Dedifferentiated amniotic fluid mesenchymal stem cell (primary cell): ENCODE results near the gene LDHD.

ENCODE experiments used
- DNase-seq: peaks from one replicate; pipeline ENCODE4 v3.0.0-alpha.2; 2016; ENCODE audit errors: extremely low spot score

Gene LDHD

DNA sequence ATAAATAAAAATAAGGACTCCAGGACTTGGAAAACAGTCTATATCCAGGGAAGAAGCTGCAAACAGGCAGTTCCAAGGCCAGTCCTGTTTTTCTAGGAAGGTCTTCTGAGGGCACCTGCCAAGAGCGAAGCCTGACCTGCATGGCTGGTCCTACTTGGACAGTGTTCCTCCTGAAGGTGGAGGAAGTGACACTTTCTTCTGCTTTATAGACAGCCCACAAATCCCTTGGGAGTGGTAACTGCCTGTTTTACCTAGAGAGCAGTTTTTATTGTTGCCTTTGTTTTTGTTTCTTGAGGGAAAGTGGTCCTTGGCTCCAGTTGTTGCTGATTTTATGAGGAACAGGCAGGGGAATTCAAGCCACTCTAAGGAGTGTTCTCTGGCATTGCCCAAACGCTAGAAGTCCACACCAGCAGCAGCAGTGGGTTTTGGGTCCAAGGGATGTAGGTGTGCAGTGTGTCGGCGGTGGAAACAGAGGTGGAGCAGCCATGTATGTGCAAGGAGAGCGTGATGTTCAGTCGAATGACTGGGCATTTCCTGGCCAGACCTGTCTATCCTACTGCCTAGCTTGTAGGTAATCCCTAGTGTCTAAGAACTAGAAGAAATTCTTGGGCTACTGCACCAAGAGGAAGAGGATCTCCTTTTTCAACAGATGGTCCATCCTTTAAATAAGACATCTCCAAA is 35.3 kb downstream of the LDHD start:
- DNase-seq, result no peak

GRCh38 chr16:75080205-75081029 is 36.2 kb downstream of the LDHD start:
- peak; percentile 46 for DNase-seq

DNA sequence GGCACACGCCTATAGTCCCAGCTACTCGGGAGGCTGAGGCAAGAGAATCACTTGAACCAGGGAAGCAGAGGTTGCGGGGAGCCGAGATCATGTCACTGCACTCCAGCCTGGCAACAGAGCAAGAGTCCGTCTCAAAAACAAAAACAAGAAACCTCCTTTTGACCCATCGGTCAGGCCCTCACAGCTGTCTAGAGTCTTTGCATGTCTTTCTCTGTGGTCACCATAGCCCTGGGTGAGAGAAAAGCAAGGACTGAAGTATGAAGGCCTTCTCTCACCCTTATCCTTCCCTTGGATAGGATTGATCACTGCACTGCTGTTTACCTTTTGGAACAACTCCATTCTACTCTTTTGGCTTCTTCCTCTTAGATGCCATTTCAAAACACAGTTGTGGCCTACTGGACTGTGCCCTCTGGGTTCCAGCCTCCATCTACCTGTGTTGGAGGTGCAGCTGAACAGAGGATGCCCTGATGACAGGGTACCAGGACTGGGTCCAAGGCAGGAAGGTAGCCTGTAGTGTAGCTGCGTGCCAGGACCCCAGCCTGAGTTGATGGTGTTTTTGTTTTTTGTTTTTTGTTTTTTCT is 37.1 kb downstream of the LDHD start:
- no peak for DNase-seq

DNA sequence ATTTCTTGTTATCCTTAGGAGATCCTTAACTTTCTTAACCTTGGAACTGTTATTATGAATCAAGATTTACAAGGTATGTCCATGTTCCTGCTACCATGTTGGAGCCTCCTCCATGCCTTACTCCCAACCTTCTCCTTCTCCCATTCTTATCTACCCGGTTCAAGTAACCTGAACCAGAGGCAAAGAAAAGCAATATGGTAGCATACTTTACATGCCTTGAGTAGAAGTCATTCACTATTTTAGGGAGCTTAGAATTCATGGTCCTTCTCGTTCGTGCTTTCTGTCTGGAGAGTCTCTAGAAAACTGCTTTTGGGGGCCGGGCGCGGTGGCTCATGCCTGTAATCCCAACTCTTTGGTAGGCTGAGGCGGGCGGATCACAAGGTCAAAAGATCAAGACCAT is 37.7 kb downstream of the LDHD start:
- no peak for DNase-seq

DNA sequence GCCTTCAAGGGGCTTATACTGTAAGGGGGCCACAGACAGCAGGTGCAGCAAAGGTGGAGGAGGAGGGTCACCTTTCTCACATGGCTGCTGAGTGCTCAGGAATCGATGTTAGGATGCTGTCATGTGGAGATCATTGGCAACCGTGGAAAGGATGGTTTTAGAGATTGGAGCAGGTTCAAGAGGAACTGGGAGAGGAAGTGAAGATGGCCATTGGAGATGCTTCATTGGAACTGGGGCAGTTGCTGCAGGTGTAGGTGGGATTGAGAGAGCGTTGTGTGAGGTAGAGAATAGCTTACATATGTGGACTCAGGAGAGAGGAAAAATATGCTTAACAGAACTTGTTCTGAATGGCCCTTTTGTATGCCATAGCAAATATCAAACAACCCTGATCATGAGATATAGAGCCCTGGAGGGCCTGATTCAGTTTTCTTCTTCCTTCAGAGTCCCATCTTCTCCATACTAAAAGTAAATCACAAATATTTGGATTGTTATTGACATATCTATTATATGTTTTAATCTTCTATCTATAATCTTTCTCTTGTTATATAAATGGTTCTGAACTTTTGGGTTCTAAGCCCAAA is 40.8 kb downstream of the LDHD start:
- no peak for DNase-seq

DNA sequence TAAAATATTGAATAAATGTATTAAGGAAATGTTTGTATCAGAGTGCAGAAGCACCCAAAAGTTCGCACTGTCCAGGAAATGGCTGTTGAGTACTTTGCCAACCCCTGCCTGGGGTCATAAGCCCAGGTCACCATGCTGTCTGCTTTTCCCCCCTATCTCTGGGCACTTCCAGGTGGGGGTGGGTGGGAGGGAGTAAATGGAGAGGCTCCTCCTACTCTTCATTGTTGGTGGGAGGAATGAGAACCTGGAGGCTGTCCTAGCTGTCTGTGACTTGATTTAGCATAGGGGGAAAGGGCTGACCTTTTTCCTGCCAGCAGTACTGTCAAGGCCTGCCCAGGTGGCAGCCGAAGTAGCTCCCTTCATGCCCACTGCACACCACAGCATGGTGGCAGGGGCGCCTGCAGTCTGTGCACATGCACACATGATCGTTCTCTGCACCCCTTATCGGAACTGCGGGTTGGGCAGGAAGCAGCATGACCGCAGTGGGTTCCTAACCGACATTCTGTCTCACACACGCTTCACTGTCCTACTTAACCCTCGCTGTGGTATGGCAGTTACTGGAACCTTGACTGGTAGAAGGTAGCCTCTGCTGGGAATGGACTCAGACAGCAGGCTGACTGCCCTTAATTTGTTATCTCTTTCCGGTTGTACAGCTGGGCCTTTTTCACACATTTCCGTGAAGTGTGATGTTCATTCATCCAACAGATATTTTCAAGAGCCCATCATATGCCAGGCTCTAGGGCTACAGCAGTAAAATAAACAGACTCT is 41.5 kb downstream of the LDHD start:
- no peak for DNase-seq

DNA sequence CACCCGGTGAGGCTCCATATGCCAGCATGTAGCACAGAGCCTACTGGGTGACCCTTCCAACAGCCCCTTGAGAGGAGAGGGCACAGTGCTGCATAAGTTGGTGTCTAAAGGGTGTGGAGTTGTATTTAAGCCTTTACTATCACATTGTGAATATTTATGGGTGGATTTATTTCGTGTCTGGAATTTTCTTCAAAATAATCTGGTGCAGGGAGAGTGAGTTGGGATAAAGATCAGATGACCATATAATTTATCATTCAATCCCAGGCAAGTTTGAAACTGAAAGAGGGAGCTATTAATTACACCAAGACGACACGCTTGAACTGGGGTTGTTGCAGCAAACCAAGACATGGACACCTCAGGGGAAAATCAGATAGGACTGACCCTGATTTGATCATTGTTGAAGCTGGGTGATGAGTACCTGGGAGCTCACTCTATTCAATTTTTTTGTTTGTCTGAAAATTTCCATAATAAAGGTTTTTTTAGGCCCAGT is 42.2 kb downstream of the LDHD start:
- no peak for DNase-seq

GRCh38 chr16:75073545-75074303 is 42.9 kb downstream of the LDHD start:
- no peak for DNase-seq

DNA sequence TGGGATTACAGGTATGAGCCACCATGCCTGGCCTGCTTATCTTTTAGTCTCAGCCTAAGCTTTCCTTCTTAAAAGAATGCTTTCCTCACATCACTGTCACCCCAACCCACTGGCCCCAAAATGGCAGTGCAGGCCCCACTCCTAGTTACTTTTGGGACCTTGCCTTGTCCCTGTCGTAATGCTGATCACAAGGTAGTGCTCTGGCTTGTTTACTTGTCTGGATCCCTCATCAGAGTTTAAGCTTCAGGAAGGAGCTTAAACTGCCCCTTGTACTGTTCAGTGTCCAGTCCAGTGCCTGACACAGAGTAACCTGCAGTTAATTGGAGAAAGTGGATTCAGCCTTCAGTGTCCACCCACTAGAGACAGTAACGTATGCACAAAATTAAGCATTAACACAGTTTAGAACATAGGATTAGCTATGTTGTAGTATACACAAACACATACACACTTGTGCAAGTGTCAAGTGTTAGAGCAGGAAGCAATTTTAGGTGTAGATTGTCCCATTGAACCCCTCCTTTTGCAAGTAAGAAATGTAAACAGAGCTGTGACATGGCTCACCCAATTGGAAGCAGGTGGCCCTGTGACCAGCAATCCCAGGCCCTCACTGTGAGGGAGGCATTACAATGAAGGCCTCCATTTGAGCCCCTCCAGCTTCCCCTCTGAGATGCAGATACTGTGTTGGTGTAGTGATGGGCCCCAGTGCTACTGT is 44.2 kb downstream of the LDHD start:
- no peak for DNase-seq

DNA sequence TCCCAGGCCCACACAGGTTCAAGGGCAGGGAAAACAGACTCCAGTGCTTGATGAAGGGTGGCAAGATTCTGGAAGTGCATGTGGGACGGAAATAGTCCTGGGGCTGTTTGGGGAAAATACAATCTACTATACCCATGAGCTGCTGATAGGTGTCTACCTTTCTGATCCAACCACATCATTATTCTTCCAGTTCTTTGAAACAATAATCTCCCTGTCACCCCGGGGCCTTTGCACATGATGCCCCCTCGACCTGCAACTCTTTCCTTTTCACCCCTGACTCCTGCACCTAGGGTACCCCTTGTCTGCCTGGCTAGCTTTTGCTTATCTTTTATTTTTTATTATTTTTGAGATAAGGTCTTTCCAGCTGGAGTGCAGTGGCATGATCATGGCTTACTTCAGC is 45.0 kb downstream of the LDHD start:
- no peak for DNase-seq

DNA sequence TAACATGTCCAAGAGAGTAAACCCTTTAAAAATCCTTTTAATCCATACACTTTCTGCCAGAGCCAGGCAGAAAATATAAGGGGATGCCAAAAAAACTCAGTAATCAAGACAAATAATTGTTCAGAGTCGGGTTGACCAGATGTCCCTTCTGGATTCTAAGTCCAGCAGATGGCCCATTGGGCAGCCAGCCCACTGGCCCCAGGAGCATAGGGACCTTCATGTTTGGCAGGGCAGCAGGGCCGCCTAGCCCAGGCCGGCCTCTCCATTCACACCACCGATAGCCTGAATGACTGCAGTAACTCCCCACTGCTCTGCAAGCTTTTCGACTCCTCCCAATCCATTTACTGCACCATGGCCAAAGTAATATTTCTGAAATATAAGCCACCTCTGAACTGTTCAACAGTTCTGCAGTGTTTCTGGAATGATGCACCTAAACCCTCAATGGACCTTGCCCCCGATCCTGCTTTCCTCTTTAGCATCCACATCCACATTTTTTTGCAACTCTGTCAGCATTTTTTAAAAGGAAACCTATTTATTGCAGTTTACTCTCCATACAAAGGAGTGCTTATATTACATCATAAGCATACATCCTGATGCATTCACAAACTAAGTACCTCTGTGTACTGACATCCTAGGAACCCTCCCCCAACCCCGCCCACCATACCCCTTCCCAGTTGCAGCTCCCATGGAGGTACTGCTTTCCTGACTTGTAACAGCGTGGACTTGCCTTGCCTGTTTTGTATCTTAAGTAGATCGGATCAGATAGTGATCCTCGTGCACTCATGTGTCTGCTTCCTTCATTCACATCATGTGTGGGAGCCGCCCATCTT is 46.4 kb downstream of the LDHD start:
- DNase-seq, result no peak

DNA sequence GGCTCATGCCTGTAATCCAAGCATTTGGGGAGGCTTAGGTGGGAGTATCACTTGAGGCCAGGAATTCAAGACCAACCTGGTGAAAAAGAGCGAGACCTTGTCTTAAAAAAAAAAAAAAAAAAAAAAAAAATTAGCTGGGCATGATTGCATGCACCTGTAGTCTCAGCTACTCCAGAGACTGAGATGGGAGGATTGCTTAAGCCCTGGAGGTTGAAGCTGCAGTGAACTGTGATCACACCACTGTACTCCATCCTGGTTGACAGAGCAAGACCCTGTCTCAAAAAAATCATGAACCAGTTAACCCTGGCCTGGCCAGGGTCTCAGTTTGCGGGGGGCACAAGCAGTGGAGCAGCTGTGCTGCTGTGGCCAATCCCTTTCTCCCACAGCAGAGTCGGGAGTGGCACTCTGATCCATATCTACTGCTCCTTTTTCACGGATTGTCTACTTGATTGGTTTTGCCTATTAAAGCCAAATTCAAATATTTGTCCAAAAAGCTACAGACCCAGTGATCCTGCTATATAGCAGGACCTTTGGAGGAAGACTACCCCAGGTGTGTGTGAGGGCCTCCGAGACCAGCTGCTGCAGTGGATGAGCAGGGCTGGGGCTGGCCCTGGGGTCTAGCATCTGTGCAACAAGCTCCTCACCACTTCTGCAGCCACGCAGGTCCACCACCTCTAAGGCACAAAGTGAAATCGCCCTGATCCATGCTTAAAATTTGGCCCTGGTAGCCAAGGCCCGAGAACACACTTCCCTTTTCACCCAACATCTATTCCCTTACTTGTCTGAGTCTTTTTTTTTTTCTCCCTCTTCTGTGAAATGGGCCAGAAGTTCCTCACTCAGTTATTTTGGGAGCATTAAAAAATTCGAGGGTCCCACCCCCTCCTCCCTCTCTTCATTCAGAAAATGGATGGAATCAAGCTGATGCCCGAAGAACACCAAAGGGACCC is 48.2 kb downstream of the LDHD start:
- no peak for DNase-seq

- DNase-seq, result no peak
Observed at GRCh38 chr16:75066861-75067447, 49.6 kb downstream of the LDHD start.

GRCh38 chr16:75065521-75066149 is 50.9 kb downstream of the LDHD start:
- no peak for DNase-seq

- DNase-seq, result no peak
Observed at GRCh38 chr16:75065149-75065505, 51.5 kb downstream of the LDHD start.

GRCh38 chr16:75064403-75065148 is 52.0 kb downstream of the LDHD start:
- no peak for DNase-seq
